Measurements from ENCODE around the gene CCR2.

The CCR2 gene

DNA sequence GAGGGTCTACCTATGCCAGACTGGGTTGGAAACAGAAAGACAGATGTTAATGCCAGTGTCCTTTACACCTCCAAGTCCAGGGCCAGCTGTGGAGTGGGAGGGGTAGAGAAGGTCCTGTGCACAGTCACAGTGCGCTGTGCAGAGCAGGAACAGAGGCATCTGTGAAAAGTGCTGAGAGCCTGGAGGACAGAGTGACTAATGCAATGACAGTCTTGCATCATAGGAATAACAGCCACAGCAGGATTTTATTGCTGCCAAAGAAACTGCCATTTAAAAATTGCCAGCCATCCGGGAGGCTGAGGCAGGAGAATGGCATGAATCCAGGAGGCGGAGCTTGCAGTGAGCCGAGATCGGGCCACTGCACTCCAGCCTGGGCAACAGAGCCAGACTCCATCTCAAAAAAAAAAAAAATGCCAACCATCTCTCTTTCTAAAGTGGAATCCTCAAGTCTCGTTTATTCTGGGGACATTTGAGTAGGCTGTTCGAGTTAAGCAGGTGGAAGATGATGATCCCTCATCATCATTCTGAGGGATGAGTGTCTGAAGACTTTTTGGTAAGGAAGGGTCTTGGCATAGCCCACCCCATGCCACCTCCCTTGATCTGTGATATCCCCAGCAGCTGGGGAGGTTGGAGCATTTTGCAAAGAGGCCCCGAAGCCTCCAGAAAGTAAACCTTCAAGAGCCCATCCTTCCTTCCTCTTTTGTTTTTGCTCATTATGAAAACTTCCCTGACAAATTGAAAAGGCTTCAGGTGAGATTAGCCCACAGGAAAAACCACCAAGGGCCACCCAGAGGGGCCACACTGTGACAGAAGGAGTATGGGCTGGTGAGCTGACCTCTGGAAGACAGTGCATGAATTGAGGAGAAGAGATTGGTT is 7.7 kb downstream of the CCR2 start:
- DNase-seq (ENCODE audit: low read depth): no peak
- no peak for TF ChIP-seq CTCF (conservative IDR thresholded peaks at IDR 0.05; ENCODE audit: low read depth, low read length)
- H3K4me3 ChIP-seq (ENCODE audit: low read length): no peak overlapping the region

DNA sequence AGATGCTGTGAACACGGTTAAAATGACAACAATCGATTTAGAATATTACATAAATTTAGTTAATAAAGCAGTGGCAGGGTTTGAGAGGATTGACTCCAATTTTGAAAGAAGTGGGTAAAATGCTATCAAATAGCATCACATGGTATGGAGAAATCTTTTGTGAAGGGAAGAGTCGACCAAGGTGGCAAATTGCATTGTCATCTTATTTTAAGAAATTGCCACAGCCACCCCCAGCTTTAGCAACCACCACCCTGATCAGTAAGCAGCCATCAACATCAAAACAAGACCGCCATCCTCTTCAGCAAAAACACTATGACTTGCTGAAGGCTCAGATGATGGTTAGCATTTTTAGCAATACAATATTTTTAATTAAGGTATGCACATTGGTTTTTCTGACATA is 11.1 kb downstream of the CCR2 start:
- no peak for TF ChIP-seq CTCF (conservative IDR thresholded peaks at IDR 0.05; ENCODE audit: low read depth, low read length)
- DNase-seq (ENCODE audit: low read depth): no peak
- H3K4me3 ChIP-seq (ENCODE audit: low read length): no peak overlapping the region

DNA sequence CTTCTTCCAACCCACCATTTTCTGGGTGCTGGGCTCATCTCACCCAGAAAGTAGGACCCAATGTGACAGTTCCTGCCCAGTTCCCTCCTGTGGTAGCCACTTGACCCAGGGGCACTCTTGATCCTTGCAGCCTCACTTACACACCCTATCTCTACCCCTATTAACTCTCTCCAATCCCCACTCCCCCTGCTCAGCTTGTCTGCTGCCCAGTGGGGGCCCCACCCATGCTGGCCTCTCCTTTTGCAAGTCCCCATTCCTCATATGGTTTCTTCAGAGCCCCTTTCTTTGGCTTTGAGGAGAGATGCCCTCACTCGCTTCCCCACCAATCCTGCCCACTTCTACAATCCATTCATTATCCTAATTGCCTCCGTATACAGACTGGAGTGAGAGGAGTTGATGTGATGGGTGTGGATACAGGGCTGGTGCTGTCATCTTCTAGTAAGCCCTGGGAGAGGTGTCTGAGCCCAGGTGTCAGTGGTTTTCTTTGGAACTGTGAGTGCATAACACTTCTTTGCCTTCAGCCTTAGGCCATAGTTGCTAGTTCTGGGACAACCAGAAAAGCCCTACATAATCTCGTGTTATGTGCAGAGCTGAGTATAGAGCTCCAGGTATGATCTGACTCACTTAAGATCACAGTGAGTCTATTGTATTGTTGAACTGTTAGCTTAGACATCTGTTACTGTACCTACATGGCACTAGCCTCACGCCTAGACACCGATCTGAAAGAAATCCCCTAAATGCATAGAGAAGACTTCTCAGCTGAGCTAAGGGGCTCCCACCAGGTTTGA is 12.0 kb downstream of the CCR2 start:
- no peak for TF ChIP-seq CTCF (conservative IDR thresholded peaks at IDR 0.05; ENCODE audit: low read depth, low read length)
- no peak for DNase-seq (ENCODE audit: low read depth)
- H3K4me3 ChIP-seq (ENCODE audit: low read length): no peak overlapping the region

- no peak for DNase-seq (ENCODE audit: low read depth)
- no peak for TF ChIP-seq CTCF (conservative IDR thresholded peaks at IDR 0.05; ENCODE audit: low read depth, low read length)
- no peak overlapping the region for H3K4me3 ChIP-seq (ENCODE audit: low read length)
These were observed 13.9 kb downstream of the CCR2 start for GRCh38 chr3:46367811-46368210.

GRCh38 chr3:46368569-46368968 is 14.7 kb downstream of the CCR2 start:
- no peak for TF ChIP-seq CTCF (conservative IDR thresholded peaks at IDR 0.05; ENCODE audit: low read depth, low read length)
- H3K4me3 ChIP-seq (ENCODE audit: low read length): no peak overlapping the region
- no peak for DNase-seq (ENCODE audit: low read depth)

- DNase-seq (ENCODE audit: low read depth): no peak
- no peak overlapping the region for H3K4me3 ChIP-seq (ENCODE audit: low read length)
- TF ChIP-seq CTCF (conservative IDR thresholded peaks at IDR 0.05; ENCODE audit: low read depth, low read length): no peak
These were observed 15.2 kb downstream of the CCR2 start for GRCh38 chr3:46369151-46369550.
